NT2/D1 (cell line): ENCODE data around the gene C8G.

ENCODE experiments used
- SUZ12 ChIP-seq: IDR thresholded peaks from 2 replicates; pipeline ENCODE4 v1.6.1; 2011; ENCODE audit not compliant: insufficient read length, insufficient read depth; ENCODE audit errors: extremely low read depth
- YY1 ChIP-seq: IDR thresholded peaks from 2 replicates; pipeline ENCODE4 v1.6.1; 2011; ENCODE audit not compliant: insufficient read length, insufficient read depth
- ZNF274 ChIP-seq: IDR thresholded peaks from 2 replicates; pipeline ENCODE4 v1.6.1; 2011; ENCODE audit warnings: mild to moderate bottlenecking, low read depth, low read length

GRCh38 chr9:136920734-136921231 is 24.3 kb upstream of the C8G start:
- no peak for TF ChIP-seq YY1
- no peak for TF ChIP-seq ZNF274
- no peak for TF ChIP-seq SUZ12
